GM10266 (cell line): ENCODE results near the gene HIVEP1.

Source experiments
- DNase-seq: peaks from one replicate; pipeline ENCODE4 v3.0.0; 2012; ENCODE audit errors: extremely low spot score
- TF ChIP-seq, protein P1 (sequence below): IDR thresholded peaks from 2 replicates; pipeline ENCODE4 v1.5.1; 2012; ENCODE audit warnings: mild to moderate bottlenecking, low read depth; ENCODE audit not compliant: control insufficient read depth, insufficient read depth; ENCODE audit errors: missing control alignments

The HIVEP1 gene

DNA sequence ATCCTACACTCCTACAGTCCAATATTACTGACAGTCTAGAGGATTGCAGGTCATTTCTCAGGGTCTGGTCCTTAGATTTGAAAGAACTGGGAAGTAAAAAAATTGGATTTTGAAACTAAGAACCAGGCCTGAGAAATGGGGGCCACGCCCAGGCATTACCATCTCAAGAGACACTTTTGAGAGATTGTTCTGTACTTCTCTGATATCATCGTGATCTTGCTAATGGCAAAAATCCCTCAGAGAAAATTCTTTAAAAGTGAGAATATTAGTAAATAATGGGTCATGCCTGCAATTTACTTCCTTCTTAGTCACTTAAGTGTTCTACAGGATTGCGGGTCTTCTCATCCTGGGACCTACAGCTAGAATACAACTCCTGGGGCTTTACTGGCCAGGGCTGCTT is 42.0 kb upstream of the HIVEP1 start:
- DNase-seq: no peak

GRCh38 chr6:11971154-11971553 is 41.0 kb upstream of the HIVEP1 start:
- TF ChIP-seq, protein P1, sequence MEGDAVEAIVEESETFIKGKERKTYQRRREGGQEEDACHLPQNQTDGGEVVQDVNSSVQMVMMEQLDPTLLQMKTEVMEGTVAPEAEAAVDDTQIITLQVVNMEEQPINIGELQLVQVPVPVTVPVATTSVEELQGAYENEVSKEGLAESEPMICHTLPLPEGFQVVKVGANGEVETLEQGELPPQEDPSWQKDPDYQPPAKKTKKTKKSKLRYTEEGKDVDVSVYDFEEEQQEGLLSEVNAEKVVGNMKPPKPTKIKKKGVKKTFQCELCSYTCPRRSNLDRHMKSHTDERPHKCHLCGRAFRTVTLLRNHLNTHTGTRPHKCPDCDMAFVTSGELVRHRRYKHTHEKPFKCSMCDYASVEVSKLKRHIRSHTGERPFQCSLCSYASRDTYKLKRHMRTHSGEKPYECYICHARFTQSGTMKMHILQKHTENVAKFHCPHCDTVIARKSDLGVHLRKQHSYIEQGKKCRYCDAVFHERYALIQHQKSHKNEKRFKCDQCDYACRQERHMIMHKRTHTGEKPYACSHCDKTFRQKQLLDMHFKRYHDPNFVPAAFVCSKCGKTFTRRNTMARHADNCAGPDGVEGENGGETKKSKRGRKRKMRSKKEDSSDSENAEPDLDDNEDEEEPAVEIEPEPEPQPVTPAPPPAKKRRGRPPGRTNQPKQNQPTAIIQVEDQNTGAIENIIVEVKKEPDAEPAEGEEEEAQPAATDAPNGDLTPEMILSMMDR: no peak
- DNase-seq: no peak

More for the DNA sequence above, 42.0 kb upstream of the HIVEP1 start:
- TF ChIP-seq, protein P1: no peak

DNA sequence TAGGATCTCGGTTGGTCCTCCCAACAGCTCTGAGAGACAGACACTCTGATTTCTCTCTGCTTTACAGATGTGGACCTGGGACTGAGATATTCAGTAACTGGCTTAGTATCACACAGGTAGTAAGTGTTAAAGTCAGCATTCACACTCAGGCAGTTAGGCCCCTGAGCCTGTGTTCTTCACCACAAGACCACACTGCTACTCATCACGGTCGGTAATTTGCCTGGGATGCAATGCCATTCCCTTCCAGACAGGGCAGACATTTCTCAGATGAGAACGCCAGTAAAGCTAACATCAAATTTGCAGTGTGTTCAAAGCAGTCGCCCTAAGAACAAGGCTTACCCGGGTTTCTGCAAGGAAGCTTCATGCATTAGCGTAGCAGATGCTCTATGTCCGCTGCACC is 39.8 kb upstream of the HIVEP1 start:
- TF ChIP-seq, protein P1: no peak
- DNase-seq: no peak

DNA sequence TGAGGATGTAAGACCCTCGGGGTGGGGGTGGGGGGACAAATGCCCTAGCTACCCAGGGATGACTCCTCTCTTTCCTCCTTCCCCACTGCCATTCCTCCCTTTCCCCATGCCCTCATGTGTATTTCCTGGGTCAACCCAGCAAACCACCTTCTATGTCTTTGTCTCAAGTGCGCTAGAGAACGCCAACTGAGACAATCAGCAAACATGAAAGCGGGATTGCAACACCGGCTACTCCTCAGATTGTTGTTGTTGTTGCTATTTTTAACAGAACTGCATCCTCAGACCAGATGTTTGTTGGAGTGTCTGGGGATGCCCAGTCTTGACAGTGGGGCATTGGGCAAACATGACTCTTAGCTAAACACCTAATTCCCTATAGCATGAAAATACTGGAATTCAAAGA is 39.3 kb upstream of the HIVEP1 start:
- DNase-seq: no peak
- TF ChIP-seq, protein P1: no peak

DNA sequence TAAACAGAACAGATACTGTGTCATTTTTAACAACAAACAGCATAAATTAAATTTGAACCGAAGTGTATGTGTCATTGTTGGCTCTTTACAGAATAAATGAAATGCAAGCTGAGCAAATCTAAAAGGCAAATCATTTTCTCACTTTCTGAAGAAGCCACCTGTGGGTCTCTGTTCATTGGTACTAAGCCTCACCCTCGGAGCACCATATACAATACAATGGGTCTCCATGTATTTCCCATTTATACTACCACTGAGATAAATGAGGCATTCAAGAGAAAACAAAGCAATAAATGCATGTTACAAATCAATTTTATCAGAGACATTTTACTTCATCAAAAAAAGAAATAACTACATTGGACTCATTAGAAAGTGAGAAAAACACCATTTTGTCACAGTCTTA is 38.9 kb upstream of the HIVEP1 start:
- no peak for DNase-seq
- TF ChIP-seq, protein P1: no peak

GRCh38 chr6:11974089-11974488 is 38.0 kb upstream of the HIVEP1 start:
- DNase-seq: no peak
- TF ChIP-seq, protein P1: no peak

GRCh38 chr6:11975353-11975977 is 36.6 kb upstream of the HIVEP1 start:
- peak; percentile 66 for DNase-seq
- TF ChIP-seq, protein P1: no peak
